GM19043 (cell line): Measurements from ENCODE around the gene LGALS3BP.

Experiments used
- ATAC-seq: cut with Tn5 transposase; IDR thresholded peaks from one replicate; pipeline ENCODE4 v1.9.1; 2021; ENCODE audit warnings: low read depth; ENCODE audit not compliant: unreplicated experiment

LGALS3BP gene

DNA sequence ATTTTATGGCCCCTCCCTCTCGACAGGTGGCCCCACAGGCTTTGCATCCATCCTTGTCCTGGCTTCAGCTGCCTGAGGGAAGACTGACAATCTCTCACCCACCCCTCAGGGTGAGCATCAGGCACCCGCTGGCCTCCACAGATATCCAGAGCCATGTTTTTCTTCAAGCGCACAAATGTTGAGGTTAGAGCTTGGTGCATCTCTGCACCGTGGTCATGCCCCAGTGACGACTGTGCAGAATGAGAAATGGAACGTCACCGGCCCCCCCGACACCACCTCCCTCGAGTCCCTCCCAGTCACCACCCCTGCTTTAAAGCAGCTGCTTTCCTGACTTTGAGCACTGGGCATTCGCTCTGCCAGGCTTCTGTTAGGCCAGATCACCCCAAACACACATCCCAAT lies 34.8 kb downstream of the LGALS3BP start:
- no peak for ATAC-seq

DNA sequence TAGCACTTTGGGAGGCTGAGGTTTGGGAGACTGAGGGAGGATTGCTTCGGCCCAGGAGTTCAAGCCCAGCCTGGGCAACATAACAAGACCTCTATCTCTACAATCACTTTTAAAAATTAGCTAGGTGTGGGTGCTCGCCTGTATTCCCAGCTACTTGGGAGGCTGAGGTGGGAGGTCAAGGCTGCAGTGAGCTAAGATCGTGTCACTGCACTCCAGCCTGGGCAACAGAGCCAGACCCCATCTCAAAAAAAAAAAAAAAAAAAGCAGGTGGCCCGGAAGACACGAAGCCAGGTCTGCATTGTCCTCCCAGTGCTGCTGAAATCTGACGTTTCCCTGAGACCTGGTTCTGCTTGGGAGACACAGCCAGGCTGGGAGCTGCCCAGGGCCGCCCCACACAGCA lies 35.7 kb downstream of the LGALS3BP start:
- ATAC-seq, result no peak

DNA sequence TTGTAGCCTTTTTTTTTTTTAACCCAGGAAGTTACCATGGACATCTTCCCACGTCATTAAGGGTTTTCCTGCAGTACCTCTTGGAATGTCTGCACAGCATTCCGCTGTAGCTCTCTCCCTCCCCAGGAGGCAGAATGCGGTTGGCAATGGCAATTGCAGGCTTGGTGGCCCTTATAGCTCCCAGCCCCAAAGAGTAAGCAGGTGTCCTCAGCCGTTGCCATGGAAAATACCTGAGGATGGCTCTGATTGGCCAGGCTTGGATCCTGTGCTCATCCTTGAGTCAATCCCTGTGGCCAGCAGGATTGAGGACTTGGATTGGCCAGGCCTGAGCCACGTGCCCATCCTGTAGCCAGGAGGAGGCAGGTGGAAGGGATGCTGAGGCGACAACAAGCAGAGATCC lies 39.0 kb downstream of the LGALS3BP start:
- no peak for ATAC-seq

DNA sequence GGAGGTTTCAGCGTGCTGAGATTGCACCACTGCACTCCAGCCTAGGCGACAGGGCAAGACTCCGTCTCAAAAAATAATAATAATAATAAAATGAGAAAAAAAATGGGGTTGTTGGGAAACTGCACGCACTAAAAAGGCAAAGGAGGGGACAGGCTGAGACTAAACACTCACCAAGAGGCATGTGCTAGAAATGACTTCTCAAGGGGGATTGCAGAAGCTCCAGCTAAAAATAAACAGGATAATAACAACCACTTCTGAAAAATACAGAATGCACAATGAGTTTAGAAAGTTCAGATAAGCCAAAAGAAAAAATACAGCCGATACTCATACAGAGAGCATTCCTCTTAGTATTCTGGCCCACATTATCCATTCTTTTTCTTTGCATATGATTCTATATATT lies 39.5 kb downstream of the LGALS3BP start:
- ATAC-seq, result no peak

DNA sequence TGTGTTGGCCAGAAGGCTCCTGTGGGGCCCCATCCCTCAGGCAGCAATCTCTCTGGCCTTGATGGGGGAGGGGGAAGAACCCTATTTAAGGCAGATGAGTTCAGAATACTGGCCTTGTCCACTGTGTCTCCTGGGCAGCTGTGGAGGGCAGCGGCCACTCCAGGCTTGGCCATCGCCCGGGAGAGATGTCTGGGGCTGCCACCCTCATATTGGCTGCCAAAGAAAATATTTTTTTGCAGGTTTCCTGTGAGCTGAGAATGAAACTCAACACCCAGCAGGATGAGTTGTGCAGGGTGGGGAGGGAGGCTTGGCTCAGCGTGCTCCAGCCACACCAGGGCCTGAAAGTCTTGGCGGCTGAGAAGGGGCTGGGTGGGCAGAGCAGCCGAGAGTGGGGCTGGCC lies 40.1 kb downstream of the LGALS3BP start:
- ATAC-seq, result no peak

DNA sequence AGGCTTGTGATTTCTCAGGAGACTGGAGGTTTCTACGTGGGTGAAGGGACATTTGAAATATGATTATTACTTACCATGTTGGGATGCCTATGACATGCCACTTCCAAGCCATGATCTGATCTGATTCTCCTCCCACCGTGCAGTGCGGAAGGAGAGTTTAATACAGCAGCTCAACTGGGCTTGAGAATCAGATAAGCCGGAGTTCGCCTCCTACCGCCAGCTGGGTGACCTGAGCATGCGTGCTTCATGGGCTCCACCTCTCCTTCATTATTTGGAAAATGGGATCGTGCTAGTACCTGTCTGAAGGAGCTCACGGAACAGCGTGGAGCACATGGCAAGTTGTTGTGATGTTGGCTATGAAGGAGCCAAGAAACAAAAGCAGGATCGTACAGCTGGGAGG lies 42.2 kb downstream of the LGALS3BP start:
- ATAC-seq, result no peak

DNA sequence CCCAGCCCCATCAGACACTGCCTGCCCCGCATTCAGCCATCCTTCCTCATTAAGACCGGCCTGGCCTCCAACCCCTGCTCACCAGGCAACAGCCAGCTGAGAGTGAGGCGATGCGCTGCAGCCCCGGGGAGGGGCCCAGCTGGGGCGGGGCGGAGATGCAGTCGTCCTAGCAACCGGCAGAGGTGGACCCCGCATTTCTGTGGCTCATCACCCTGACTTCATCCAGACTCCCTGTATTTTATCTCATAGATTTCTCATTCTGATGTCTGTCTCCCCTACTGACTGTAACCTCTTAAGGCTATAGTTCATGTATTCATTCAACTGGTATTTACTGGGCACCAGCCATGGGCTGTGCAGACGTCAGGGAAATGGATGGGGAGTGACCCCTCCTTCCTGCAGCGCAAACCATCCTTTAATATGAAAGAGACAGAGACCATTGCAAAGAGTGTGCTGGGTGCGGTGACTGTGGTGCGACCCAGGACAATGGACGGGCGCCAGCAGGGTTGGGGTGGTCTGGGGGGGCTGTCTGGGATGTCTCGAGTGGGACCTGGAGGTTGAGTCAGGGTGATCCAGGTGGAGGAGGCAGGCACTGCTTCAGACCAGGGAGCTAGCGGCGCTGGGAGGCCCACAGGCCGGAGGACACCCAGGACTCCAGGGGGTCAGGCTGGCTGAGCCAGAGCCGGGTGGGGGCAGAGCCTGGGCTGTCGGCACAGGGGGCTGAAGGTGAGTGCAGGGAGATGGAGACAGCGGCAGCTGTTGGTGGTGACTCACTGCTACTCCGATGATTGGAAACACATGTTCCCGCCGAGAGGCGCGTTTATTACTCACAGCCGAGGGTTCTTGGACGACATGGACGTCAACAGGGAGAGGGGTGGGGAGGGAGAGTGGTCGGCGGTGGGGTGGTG lies 44.1 kb downstream of the LGALS3BP start:
- no peak for ATAC-seq

DNA sequence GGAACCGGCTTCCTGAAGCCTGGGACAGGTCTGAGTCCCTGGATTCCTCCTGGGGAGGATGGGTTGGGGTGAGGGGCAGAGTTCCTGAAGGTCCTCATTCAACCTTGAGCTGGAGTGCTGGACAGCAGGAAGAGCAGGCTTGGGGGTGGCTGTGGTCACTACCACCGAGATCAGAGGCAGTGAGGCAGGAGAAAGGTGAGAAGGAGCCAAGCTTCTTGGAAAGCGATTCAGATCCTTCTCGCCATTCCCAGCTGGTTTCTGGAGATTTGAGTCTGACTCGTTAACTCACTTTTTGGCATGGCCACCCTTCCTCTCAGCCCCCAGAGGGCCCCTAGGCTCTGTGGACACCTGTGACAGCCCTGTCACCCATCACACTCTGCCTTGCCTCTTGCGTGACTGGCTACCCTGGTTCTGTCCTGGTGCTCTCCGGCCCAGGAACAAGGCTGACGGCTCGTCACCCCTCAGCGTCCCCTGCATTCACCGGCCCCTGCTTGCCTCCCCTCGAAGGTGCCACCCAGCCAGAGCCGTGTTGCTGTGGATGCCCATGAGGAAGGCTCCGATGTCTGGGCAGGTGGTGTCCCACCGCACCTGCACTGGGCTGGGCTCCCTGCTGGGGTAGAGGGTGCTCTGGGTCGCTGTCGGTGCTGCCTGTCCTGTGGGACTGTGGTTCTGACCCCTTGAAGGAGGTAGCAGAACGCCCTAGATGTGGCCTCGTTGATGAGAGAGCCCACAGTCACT lies 44.9 kb downstream of the LGALS3BP start:
- no peak for ATAC-seq

DNA sequence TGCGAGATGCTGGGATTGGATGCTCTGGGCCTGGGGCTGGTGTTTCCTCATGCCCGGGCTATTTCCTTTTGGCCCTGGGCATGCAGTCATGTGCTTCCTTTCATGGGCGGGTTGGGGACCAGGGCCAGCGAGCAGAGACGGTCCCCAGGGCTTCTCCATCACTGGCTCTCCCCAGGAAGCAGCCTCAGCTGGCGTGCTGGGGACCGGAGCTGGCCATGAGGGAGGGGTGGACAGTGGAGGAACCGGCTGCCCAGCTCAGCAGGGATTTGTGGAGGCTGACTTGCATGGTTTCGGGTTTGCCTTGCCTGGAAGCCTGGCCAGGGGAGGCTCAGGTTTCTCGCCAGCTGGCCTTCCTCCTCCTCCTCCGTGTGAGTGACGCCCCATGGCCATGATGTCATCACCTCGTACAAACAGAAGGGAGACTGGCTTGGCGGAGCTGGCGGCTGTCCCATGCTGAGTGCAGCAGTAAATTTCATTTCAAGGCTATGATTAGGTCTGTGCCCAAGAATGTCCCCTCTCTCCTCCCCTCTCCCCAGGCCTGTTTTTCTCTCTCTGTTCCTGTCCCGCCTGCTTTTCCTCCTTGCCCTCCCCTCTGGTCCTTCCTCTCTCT lies 45.7 kb downstream of the LGALS3BP start:
- no peak for ATAC-seq

DNA sequence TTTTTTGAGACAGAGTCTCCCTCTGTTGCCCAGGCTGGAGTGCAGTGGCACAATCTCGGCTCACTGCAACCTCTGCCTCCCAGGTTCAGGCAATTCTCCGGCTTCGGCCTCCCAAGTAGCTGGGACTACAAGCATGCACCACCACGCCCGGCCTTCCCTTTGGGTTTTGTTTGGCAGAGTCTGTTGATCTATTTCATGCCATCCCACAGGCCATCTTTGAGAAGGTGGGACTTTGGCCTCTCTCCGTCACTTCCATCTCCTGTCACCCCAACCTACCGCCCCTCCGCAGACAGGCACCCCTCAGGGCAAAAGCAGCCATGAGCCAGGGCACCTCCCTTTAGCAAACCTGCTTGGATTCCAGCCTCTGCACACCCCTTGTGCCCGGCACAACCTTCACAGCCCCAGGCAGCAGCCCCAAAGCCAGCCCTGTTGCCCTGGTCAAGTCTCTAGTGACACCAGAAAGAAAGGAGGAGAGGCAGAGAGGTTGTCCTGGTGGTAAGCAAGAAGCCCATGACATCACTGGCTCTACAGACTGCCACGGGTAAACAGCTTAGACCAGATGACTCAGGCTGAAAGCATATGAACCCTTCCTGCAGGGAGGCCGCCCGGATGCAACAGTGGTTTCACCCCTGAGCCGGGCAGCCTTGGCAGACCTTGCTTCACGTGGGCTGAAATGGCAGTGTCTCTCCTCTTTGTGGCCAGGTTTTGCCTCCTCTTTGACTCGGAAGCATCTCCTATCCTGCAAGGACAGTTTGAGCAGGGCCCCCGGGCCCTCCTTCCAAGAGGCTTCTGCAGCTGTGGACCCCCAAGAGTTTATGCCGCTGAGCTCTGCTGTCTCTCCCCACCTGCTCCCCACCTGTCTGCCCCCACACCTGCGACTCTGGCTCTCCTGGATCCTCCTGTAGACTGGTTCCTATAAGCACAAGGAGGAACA lies 46.4 kb downstream of the LGALS3BP start:
- ATAC-seq, result no peak

DNA sequence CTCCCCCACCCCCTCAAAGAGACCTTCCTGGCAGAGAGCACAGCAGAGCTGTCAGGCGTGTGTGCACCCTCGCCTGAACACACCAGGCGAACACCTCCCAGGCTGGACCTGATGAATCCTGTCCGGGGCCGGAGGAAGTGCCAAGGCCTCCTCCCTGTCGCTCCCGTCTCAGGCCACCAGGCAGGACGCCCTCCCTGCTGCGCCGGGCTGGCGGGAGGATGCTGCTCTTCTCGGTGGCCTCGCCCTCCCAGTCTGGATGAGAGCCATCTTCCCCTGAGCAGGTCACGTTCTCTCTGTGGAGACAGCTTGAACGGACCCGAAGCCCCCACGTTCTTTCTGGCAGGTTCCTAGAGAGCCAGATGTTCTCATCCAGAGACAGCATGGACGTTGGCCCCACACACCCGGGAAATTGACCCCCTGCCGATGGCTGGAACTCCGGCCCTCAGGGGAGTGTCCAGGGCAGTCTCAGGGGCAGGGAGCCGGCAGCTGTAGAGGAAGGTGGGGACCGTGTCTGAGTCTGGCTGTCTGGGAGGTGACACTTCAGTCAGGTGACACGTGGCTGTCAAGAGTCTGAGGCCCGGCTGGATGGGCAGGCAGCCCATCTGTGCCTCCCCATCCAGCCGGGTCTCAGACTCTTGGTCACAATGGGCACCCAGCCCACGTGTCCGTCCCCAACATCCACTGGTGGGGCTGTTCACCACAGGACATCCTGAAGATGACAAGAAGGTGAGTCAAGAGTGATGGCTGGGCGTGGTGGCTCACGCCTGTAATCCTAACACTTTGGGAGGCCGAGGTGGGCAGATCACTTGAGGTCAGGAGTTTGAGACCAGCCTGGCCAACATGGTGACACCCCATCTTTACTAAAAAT lies 49.6 kb downstream of the LGALS3BP start:
- ATAC-seq, result no peak

DNA sequence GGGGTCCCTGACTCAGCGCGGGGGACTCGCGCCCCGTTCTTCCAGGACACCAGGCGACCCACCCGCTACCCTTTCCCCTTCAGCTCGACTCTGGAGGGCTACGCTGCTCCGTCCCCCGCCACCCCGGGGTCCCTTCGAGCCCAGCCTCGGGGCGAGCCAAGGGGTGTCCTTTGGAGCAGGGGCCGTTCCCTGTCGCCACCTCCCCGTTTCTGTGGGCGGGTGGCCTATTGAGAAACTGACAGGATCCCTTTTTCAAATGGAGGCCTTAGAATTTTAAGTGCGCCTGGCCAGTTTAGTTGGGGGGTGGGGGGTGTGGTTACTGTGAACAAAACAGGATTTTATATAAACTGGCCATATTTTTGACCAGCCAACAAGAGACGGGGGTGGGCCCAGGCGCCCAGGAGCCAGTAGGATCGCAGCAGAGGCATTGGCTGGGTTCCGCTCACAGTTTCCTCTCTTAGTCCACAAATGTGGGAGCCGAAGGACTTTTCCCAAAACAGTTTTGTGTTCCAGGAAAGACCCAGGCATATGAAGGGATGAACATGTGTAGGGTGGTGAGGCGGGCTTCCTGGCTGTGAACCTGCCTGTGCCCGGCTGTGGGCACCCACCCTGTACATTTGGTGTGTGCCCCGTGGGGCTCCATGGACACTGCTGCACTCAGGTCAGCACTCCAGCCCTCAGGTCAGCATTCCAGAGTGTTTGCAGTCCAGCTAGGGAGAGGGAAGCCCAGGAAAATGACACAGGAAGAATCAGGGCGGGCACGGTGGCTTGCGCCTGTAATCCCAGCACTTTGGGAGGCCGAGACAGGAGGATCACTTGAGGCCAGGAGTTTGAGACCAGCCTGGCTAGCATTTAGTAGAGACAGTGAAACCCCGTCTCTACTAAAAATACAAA lies 53.8 kb downstream of the LGALS3BP start:
- no peak for ATAC-seq

DNA sequence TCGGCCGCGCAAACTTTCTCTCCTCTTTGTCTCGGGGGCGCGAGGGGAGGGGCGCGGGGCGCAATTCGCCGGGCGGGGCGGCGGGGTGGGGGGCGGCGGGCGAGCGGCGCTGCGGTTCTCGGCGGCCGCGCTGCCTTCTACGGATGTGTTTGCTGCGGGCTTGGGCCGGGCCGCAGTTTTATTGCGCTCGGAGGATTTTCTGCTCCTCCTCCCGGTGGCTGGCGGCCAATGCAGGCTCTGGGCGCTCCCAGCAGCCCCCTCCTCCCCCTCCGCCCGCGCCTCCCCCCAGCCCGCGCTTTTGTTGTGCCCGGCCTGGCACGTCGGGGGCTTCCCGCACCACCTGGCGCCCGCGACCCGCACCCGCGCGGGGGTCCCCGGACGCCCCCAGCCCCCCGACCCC lies 54.5 kb downstream of the LGALS3BP start, which contains the start of gene TIMP2:
Gene TIMP2 (minus strand): TSS at position 154 of the 400 bp plus-strand sequence. CDS start 299 bp downstream, outside the sequence.
- no peak for ATAC-seq

DNA sequence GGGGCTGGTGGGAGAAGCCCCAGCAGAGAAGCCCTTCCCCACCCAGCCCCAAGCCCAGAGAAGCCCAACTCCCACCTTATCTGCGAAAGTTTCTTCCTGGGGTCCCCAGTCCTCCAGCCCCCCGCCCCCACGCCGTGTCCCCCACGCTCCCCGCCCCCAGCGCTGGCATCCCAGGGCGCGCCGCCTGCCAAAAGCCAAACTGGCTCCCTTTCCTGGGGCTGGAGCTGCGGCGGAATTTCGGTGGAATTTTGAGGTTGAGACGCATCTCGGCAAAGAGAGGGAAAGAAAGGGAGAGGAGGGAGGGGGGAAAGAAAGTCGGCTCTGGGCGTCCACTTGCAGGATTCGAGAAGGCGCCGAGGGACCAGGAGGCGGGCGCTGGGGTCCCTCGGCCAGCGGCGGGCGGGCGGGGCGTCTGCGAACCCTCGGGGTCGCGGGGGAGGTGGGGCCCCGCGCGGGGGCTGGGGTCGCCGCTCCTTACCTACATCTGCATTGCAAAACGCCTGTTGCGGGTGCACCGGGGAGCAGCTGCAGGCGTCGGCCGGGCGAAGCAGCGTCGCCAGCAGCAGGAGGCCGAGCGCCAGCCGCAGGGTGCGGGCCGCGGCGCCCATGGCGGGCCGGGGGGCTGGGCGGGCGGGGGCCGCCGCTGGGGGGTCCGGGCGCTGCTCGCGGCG lies 55.1 kb downstream of the LGALS3BP start:
- ATAC-seq, result no peak

DNA sequence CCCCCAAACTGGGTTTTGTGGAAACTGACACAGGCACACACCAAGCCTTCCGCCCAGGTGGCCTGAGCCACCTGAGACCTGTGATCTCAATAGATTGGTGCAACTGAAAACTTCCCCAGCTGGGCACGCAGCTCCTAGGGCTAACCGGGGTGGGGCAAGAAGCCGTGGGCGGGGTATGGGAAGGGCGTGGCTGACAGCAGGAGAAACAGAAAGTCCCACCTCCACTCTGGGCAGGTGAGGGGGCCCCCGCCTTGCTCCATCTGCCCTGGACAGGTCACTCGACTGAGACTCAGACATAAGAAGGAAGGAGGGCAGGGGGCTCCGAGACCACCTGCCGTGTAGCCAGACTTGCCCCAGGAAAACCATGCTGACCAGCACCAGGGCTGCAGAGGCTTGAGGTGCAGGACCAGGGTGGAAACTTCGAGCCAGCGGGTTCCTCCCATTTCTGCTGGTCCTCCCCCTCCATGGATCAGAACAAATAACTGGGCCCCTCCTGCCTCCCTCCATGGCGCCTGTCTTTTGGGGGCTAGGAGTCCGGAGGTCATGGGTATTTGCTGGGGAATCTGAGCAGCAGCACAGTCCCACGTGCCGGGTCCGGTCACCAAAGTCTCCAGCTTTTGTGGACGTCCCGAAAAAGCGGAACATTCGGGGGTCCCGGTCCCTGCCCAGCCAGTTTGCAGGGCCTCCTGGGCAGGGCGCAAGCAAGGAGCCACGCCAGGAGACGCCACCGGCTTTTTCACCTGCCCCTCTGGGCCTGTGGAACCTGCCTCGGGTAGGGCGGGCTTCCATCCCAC lies 55.9 kb downstream of the LGALS3BP start:
- ATAC-seq, result no peak

DNA sequence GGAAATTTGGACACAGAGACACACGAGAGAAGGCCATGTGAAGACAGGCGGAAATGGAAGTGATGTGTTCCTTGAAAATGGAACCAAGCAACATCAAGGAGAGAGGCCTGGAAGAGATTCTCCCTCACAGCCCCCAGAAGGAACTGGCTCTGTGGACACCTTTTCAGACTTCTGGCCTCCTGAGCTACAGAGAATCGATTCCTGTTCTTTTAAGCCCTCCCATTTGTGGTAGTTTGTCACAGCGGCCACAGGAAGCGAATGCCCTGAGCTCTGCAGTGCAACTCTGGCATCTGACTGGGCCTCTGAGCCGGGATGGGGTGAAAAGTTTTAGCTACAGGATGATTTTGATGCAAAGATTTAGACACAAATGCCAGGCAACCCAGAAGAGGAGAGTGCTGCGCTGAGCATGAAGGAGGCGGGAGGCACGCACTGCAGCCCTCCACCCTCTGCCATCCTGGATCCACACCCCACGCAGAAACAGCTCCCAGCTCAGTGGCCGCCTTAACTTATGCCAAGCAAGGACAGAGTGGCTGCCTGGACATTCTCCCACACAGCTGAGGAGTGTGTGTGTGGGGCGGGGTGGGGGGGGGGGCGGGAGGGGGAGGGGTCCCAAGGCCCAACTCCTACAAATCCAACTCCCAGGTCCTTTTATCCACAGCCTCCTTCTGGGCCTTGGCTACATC lies 56.8 kb downstream of the LGALS3BP start:
- ATAC-seq, result no peak
